ENCODE data around the gene AAR2. TPM values are rescaled to one million over a fixed set of nuclear protein-coding genes. Genes with fewer than 3 reads are reported as not detected.

Gene AAR2
- total RNA-seq, 1 donor from 2014 or later, result 25.9 TPM

GRCh38 chr20:36246401-36246800 is 10.1 kb downstream of the AAR2 start:
- no peak overlapping the region for H3K27ac Mint-ChIP-seq
- H3K4me3 Mint-ChIP-seq, result no peak overlapping the region
- no peaks in the 10 kb centered on the region for H3K27me3 Mint-ChIP-seq
- H3K9me3 Mint-ChIP-seq, result no peaks in the 10 kb centered on the region
- H3K36me3 Mint-ChIP-seq (ENCODE audit: low read depth), result peaks cover 81% of the 10 kb centered on the region
- ATAC-seq (ENCODE audit: low read depth) (no peak), DNase-seq (no peak)
- POLR2A ChIA-PET, result no interaction called here
- CTCF ChIA-PET, result no interaction called here
- intact Hi-C loops (cut with micrococcal nuclease), result no loop called here
- TF ChIP-seq CTCF (IDR thresholded peaks at IDR 0.05), result no peak
- H3K4me1 Mint-ChIP-seq, result no peaks in the 10 kb centered on the region

- no peaks in the 10 kb centered on the region for H3K9me3 Mint-ChIP-seq
- no peaks in the 10 kb centered on the region for H3K4me1 Mint-ChIP-seq
- no peak overlapping the region for H3K4me3 Mint-ChIP-seq
- DNase-seq (no peak), ATAC-seq (ENCODE audit: low read depth) (no peak)
- no peak overlapping the region for H3K27ac Mint-ChIP-seq
- intact Hi-C loops (cut with micrococcal nuclease), result no loop called here
- TF ChIP-seq CTCF (IDR thresholded peaks at IDR 0.05), result no peak
- H3K36me3 Mint-ChIP-seq (ENCODE audit: low read depth), result peaks cover 87% of the 10 kb centered on the region
- ChIA-PET POLR2A (no interaction called here), CTCF (no interaction called here)
- H3K27me3 Mint-ChIP-seq, result no peaks in the 10 kb centered on the region
These were observed 12.6 kb downstream of the AAR2 start for GRCh38 chr20:36248836-36249235.

- intact Hi-C loops (cut with micrococcal nuclease), result no loop called here
- CTCF ChIA-PET, result no interaction called here
- Mint-ChIP-seq H3K4me3 (no peak overlapping the region), H3K9me3 (no peaks in the 10 kb centered on the region), H3K36me3 (ENCODE audit: low read depth) (peaks cover 83% of the 10 kb centered on the region), H3K4me1 (no peaks in the 10 kb centered on the region), H3K27ac (no peak overlapping the region), H3K27me3 (no peaks in the 10 kb centered on the region)
- DNase-seq (no peak), ATAC-seq (ENCODE audit: low read depth) (no peak)
- no peak for TF ChIP-seq CTCF (IDR thresholded peaks at IDR 0.05)
- POLR2A ChIA-PET, result no interaction called here
These were observed 13.2 kb downstream of the AAR2 start for GRCh38 chr20:36249450-36249849.

- Mint-ChIP-seq H3K36me3 (ENCODE audit: low read depth) (peaks cover 82% of the 10 kb centered on the region), H3K27me3 (no peaks in the 10 kb centered on the region), H3K4me1 (no peaks in the 10 kb centered on the region), H3K9me3 (no peaks in the 10 kb centered on the region), H3K27ac (no peak overlapping the region), H3K4me3 (no peak overlapping the region)
- TF ChIP-seq CTCF (IDR thresholded peaks at IDR 0.05), result no peak
- ChIA-PET CTCF (no interaction called here), POLR2A (no interaction called here)
- DNase-seq (no peak), ATAC-seq (ENCODE audit: low read depth) (no peak)
- intact Hi-C loops (cut with micrococcal nuclease), result no loop called here
These were observed 15.1 kb downstream of the AAR2 start for GRCh38 chr20:36251426-36251825.

- Mint-ChIP-seq H3K9me3 (no peaks in the 10 kb centered on the region), H3K27ac (no peak overlapping the region)
These were observed 16.2 kb downstream of the AAR2 start for GRCh38 chr20:36252511-36252910.

More at GRCh38 chr20:36252511-36252910, 16.2 kb downstream of the AAR2 start:
- ChIA-PET CTCF (no interaction called here), POLR2A (no interaction called here)
- no peak for TF ChIP-seq CTCF (IDR thresholded peaks at IDR 0.05)
- ATAC-seq (ENCODE audit: low read depth), result no peak
- peaks cover 81% of the 10 kb centered on the region for H3K36me3 Mint-ChIP-seq (ENCODE audit: low read depth)
- H3K4me3 Mint-ChIP-seq, result no peak overlapping the region
- H3K4me1 Mint-ChIP-seq, result no peaks in the 10 kb centered on the region
- no peak for DNase-seq
- no peaks in the 10 kb centered on the region for H3K27me3 Mint-ChIP-seq
- intact Hi-C loops (cut with micrococcal nuclease), result no loop called here

All from activated B cell treated with CpG ODN at 0.5 μM for 24 hours (primary cell).